Mesenchymal stem cell (in vitro differentiated cells and primary cell): Measurements from ENCODE around the gene CSRP1. TPM values are rescaled to one million over a fixed set of nuclear protein-coding genes. Genes with fewer than 3 reads are reported as not detected.

Experiments
- DNase-seq: peaks from one replicate; pipeline ENCODE4 v3.0.0-alpha.2; 2013
- H2AFZ ChIP-seq: one replicate; pipeline ENCODE4 v1.6.1; 2013; ENCODE audit warnings: low read depth, mild to moderate bottlenecking, control low read depth, inconsistent platforms, low read length, moderate library complexity
- H2AK5ac ChIP-seq: 2 replicates; pipeline ENCODE4 v1.6.1; 2013; ENCODE audit warnings: low read length, moderate library complexity, mild to moderate bottlenecking, inconsistent platforms; ENCODE audit not compliant: severe bottlenecking
- H2BK120ac ChIP-seq: one replicate; pipeline ENCODE4 v1.6.1; 2013; ENCODE audit warnings: low read depth, mild to moderate bottlenecking, inconsistent platforms, low read length, moderate library complexity
- H2BK12ac ChIP-seq, 2 experiments: one replicate each; pipeline ENCODE4 v1.6.1; 2013; ENCODE audit warnings: inconsistent platforms in 2 of 2, low read length in 2 of 2, mild to moderate bottlenecking in 2 of 2, moderate library complexity in 2 of 2, control low read depth in 1 of 2
- H2BK15ac ChIP-seq: one replicate; pipeline ENCODE4 v1.6.1; 2013; ENCODE audit warnings: mild to moderate bottlenecking, low read depth, inconsistent platforms; ENCODE audit not compliant: poor library complexity, severe bottlenecking
- H2BK5ac ChIP-seq: 2 replicates; pipeline ENCODE4 v1.6.1; 2013; ENCODE audit warnings: low read depth, mild to moderate bottlenecking, low read length, control low read depth, inconsistent platforms; ENCODE audit not compliant: poor library complexity, severe bottlenecking
- H3K14ac ChIP-seq, 2 experiments: one replicate each; pipeline ENCODE4 v1.6.1; 2013; ENCODE audit warnings: inconsistent platforms in 2 of 2, low read length in 2 of 2, control low read depth in 1 of 2, mild to moderate bottlenecking in 1 of 2, moderate library complexity in 1 of 2
- H3K18ac ChIP-seq, 2 experiments: one replicate each; pipeline ENCODE4 v1.6.1; 2013; ENCODE audit warnings: inconsistent platforms in 2 of 2, low read length in 2 of 2, control low read depth in 1 of 2, low read depth in 1 of 2, mild to moderate bottlenecking in 1 of 2
- H3K23ac ChIP-seq, 2 experiments: one replicate each; pipeline ENCODE4 v1.6.1; 2013; ENCODE audit warnings: inconsistent platforms in 2 of 2, low read length in 2 of 2, mild to moderate bottlenecking in 2 of 2, moderate library complexity in 2 of 2, control low read depth in 1 of 2
- H3K27ac ChIP-seq: 2 replicates; pipeline ENCODE4 v1.5.1; 2013; ENCODE audit warnings: mild to moderate bottlenecking, moderate library complexity, low read length, control low read depth, inconsistent platforms; ENCODE audit not compliant: poor library complexity, severe bottlenecking
- H3K27me3 ChIP-seq, 2 experiments: 2 replicates each; pipeline versions ENCODE4 v1.6.1 to v1.7.0; 2013; ENCODE audit warnings: low read length in 2 of 2, mild to moderate bottlenecking in 2 of 2, moderate library complexity in 2 of 2, control low read depth in 1 of 2, inconsistent platforms in 1 of 2; ENCODE audit not compliant: control insufficient read depth in 1 of 2, insufficient read depth in 1 of 2
- H3K36me3 ChIP-seq, 2 experiments: 2 replicates each; pipeline versions ENCODE4 v1.6.1 to v1.7.0; 2013; ENCODE audit warnings: low read length in 2 of 2, control low read depth in 1 of 2, inconsistent platforms in 1 of 2, low read depth in 1 of 2, mild to moderate bottlenecking in 1 of 2; ENCODE audit not compliant: insufficient read depth in 2 of 2, control insufficient read depth in 1 of 2
- H3K4ac ChIP-seq, 2 experiments: one replicate each; pipeline ENCODE4 v1.6.1; 2013; ENCODE audit warnings: inconsistent platforms in 2 of 2, low read length in 2 of 2, mild to moderate bottlenecking in 2 of 2, moderate library complexity in 2 of 2, control low read depth in 1 of 2, low read depth in 1 of 2
- H3K4me1 ChIP-seq: 2 replicates; pipeline ENCODE4 v1.6.1; 2013; ENCODE audit warnings: low read depth, low read length, control low read depth; ENCODE audit not compliant: control insufficient read depth, insufficient read depth
- H3K4me2 ChIP-seq: 2 replicates; pipeline ENCODE4 v1.6.1; 2013; ENCODE audit warnings: low read length, mild to moderate bottlenecking, inconsistent platforms; ENCODE audit not compliant: poor library complexity, severe bottlenecking
- H3K4me3 ChIP-seq, 2 experiments: 2 replicates each; pipeline versions ENCODE4 v1.5.1 to v1.7.0; 2013; ENCODE audit warnings: low read length in 2 of 2, mild to moderate bottlenecking in 2 of 2, control low read depth in 1 of 2, low read depth in 1 of 2; ENCODE audit not compliant: insufficient read depth in 1 of 2
- H3K79me1 ChIP-seq: replicated peaks from 2 replicates; pipeline ENCODE4 v1.6.1; 2013; ENCODE audit warnings: mild to moderate bottlenecking, control low read depth, low read length, inconsistent platforms; ENCODE audit not compliant: poor library complexity, severe bottlenecking
- H3K9ac ChIP-seq: 2 replicates; pipeline ENCODE4 v1.7.0; 2013; ENCODE audit warnings: mild to moderate bottlenecking, low read length, moderate library complexity
- H3K9me3 ChIP-seq: 2 replicates; pipeline ENCODE4 v1.7.0; 2013; ENCODE audit warnings: mild to moderate bottlenecking, low read length; ENCODE audit not compliant: control insufficient read depth
- H4K8ac ChIP-seq: one replicate; pipeline ENCODE4 v1.6.1; 2013; ENCODE audit warnings: inconsistent platforms, mild to moderate bottlenecking, low read length, moderate library complexity
- H4K91ac ChIP-seq: one replicate; pipeline ENCODE4 v1.6.1; 2013; ENCODE audit warnings: mild to moderate bottlenecking, low read length, inconsistent platforms
- WGBS: methylation state at CpG from one replicate; pipeline ENCODE4 v1.1.7; 2013; ENCODE audit warnings: mixed read lengths; 5-methylcytosine and 5-hydroxymethylcytosine counted together
- polyA plus RNA-seq, 2 experiments: library from polyadenylated mRNA; stranded (reverse); fragments of 200-250 nt; gene quantifications; one replicate each; pipeline ENCODE4 v1.2.3, GENCODE V29; 2013

CSRP1 gene
- polyA plus RNA-seq (2013, experiment 1 of 2), result 86.6 TPM
- 85.7 TPM for polyA plus RNA-seq (2013, experiment 2 of 2)

- no peaks in the 10 kb centered on the region for H3K79me1 ChIP-seq
- H3K23ac ChIP-seq, result peak within 1 kb of the TSS in 1 of 2 experiments; percentile 26
- H3K4me3 ChIP-seq, result peak within 1 kb of the TSS; percentile 45 to 87
- DNase-seq, result peak; percentile 77
- H3K4ac ChIP-seq, result peak within 1 kb of the TSS; percentile 65 to 89
- H3K36me3 ChIP-seq, result no peaks in the 10 kb centered on the region
- no peaks in the 10 kb centered on the region for H3K27me3 ChIP-seq
- no peaks in the 10 kb centered on the region for H3K9me3 ChIP-seq
- peak within 1 kb of the TSS; percentile 42 for H2AFZ ChIP-seq
- H3K4me2 ChIP-seq, result peak within 1 kb of the TSS; percentile 10
- H4K8ac ChIP-seq, result peak within 1 kb of the TSS; percentile 87
- peaks cover 17% of the 10 kb centered on the region for H3K4me1 ChIP-seq
- peak within 1 kb of the TSS; percentile 76 for H2AK5ac ChIP-seq
- peak within 1 kb of the TSS; percentile 83 for H2BK120ac ChIP-seq
- peak within 1 kb of the TSS; percentile 46 for H2BK15ac ChIP-seq
- peak within 1 kb of the TSS; percentile 11 for H2BK5ac ChIP-seq
- peak within 1 kb of the TSS; percentile 44 to 78 for H3K14ac ChIP-seq
- H3K9ac ChIP-seq, result peak within 1 kb of the TSS; percentile 87
- H2BK12ac ChIP-seq, result peak within 1 kb of the TSS; percentile 88 to 95
- 37% methylated on average over 71 of the region's 71 CpGs for WGBS
- H3K27ac ChIP-seq, result peak within 1 kb of the TSS; percentile 15
- H3K18ac ChIP-seq, result peak within 1 kb of the TSS; percentile 88 to 89
- peak within 1 kb of the TSS; percentile 83 for H4K91ac ChIP-seq
Observed at GRCh38 chr1:201506557-201507359, at the start of gene CSRP1. CSRP1 (minus strand) TSS chr1:201507123; CDS start chr1:201496303, 10,820 bp downstream.

- H4K91ac ChIP-seq, result no peak overlapping the region
Observed at GRCh38 chr1:201555593-201555945, 48.6 kb upstream of the CSRP1 start.

DNA sequence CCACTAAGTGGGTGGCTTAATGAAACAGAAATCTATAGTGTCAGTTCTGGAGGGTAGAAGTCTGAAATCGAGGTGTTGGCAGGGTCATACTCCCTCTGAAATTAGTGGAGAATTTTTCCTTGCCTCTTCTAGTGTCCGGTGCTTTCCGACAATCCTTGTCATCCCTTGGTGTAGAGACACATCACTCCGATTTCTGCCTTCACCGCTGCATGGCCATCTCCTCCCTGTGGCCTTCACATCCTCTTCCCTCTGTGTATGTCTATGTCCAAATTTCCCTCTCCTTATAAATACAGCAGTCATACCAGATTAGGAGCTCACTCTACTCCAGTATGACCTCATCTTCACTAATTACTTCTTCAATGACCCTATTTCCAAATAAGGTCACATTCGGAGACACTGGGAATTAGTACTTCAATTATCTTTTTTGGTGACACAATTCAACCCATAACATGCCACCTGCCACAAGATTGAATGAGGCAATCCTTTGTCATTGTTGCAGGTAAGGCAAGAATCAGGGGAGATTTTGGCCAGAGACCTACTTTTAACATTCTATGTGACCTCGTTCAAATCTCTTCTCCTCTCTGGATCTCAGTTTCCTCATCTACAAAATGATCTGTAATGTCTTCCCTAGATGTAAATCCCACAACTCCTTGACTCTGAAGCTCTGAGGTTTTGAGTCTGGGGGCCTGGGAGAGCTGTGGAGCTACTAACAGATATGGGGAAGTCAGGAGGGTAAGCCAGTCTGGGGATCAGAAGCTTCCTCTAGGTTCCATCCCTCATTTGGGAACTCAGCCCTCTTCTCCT, 48.1 kb upstream of the CSRP1 start:
- Histone ChIP-seq H3K36me3 (peaks cover 0 to 6% of the 10 kb centered on the region in 2 experiments), H3K18ac (peak overlapping the region; percentile 56 to 61), H2BK15ac (no peak overlapping the region), H3K27ac (no peak overlapping the region), H3K14ac (no peak overlapping the region), H4K91ac (no peak overlapping the region), H3K9ac (peak overlapping the region; percentile 5), H4K8ac (no peak overlapping the region), H3K4ac (peak overlapping the region in 1 of 2 experiments; percentile 50), H3K79me1 (peaks cover 21% of the 10 kb centered on the region), H3K4me3 (no peak overlapping the region), H3K4me1 (peaks cover 31% of the 10 kb centered on the region), H2BK5ac (no peak overlapping the region), H3K27me3 (no peaks in the 10 kb centered on the region), H3K4me2 (no peak overlapping the region), H3K9me3 (no peaks in the 10 kb centered on the region), H2BK12ac (peak overlapping the region; percentile 25 to 28), H2BK120ac (peak overlapping the region; percentile 46), H3K23ac (no peak overlapping the region), H2AFZ (no peak overlapping the region), H2AK5ac (peak overlapping the region; percentile 40)
- no peak for DNase-seq
- 93% methylated on average over 6 of the region's 7 CpGs for WGBS

More at GRCh38 chr1:201555593-201555945, 48.6 kb upstream of the CSRP1 start:
- WGBS, result 92% methylated on average over 7 of the region's 9 CpGs
- H3K18ac ChIP-seq, result peak overlapping the region; percentile 56 to 61
- H3K4me3 ChIP-seq, result no peak overlapping the region
- H2BK120ac ChIP-seq, result peak overlapping the region; percentile 46
- no peak overlapping the region for H3K9ac ChIP-seq
- H2BK5ac ChIP-seq, result no peak overlapping the region
- H3K23ac ChIP-seq, result no peak overlapping the region
- no peak overlapping the region for H2AFZ ChIP-seq
- peaks cover 33% of the 10 kb centered on the region for H3K4me1 ChIP-seq
- peak overlapping the region; percentile 50 for H2BK15ac ChIP-seq
- H3K36me3 ChIP-seq, result peaks cover 0 to 6% of the 10 kb centered on the region in 2 experiments
- H4K8ac ChIP-seq, result no peak overlapping the region
- no peak for DNase-seq
- no peak overlapping the region for H3K4me2 ChIP-seq
- H3K9me3 ChIP-seq, result no peaks in the 10 kb centered on the region
- no peak overlapping the region for H3K14ac ChIP-seq
- H2BK12ac ChIP-seq, result peak overlapping the region; percentile 25 to 28
- no peak overlapping the region for H3K27ac ChIP-seq
- H3K79me1 ChIP-seq, result peaks cover 26% of the 10 kb centered on the region
- H3K4ac ChIP-seq, result peak overlapping the region in 1 of 2 experiments; percentile 50
- no peaks in the 10 kb centered on the region for H3K27me3 ChIP-seq
- H2AK5ac ChIP-seq, result no peak overlapping the region
